Hematopoietic multipotent progenitor cell (in vitro differentiated cells): ENCODE data around the gene FAM72C. TPM values are rescaled to one million over a fixed set of nuclear protein-coding genes. Genes with fewer than 3 reads are reported as not detected.
"Not testable (repeated sequence)": the region's sequence is repeated elsewhere in the genome, so short reads cannot be mapped to it uniquely, and the experiment has no call there.

Experiments
- DNase-seq, 3 donors: peaks; one replicate each; pipeline ENCODE4 v3.0.0-alpha.2; 2011 to 2015; ENCODE audit warnings: low read depth in 2 of 3, low spot score in 2 of 3
- small RNA-seq: library from RNA; depleted of rRNA; stranded (forward); fragments of <200 nt; gene quantifications from one replicate; pipeline ENCODE3, GENCODE V24; 2012
- total RNA-seq: library from RNA; depleted of rRNA; stranded (reverse); fragments of >200 nt; gene quantifications from one replicate; pipeline ENCODE4 v1.2.3, GENCODE V29; 2012

Gene FAM72C
- total RNA-seq, 1 donor: not detected

DNA sequence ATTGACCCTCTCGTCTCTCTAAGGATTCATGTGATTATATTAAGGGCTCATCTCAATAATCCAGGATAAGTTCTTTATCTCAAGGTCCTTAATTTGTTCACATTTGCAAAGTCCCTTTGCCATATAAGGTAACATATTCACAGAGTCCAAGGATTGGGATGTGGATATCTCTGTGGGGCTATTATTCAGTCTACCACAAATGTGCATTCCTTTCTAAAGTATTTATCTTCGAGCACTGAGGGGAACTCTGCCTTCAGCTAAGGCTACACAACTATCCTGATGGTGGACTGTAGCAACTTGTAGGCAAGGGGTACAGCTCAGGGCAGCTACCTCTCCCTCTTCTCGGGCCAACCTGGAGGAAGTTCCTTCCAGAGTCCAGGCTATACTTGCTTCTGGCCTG lies 53.2 kb downstream of the FAM72C start:
- DNase-seq: not testable (repeated sequence)

- DNase-seq: not testable (repeated sequence)
Measured at GRCh38 chr1:143913705-143914104, 58.1 kb downstream of the FAM72C start.

Small RNAs within 50 kb of the gene (small RNA-seq; reads per million reads assigned to genes)
- not detected for gene HIST2H3PS2
